Endodermal cell (in vitro differentiated cells): ENCODE measurements around the gene AMN1. TPM values are rescaled to one million over a fixed set of nuclear protein-coding genes. Genes with fewer than 3 reads are reported as not detected.

Experiments used
- DNase-seq: peaks from one replicate; pipeline ENCODE4 v3.0.0-alpha.2; 2017
- H3K27ac ChIP-seq: 2 replicates; pipeline ENCODE4 v1.5.1; 2013; ENCODE audit warnings: mild to moderate bottlenecking, low read depth, low read length, moderate library complexity
- H3K27me3 ChIP-seq: 2 replicates; pipeline ENCODE4 v1.6.1; 2013; ENCODE audit warnings: mild to moderate bottlenecking, low read length, moderate library complexity; ENCODE audit not compliant: insufficient read depth, control insufficient read depth, poor library complexity, severe bottlenecking
- H3K36me3 ChIP-seq: 2 replicates; pipeline ENCODE4 v1.7.0; 2013; ENCODE audit warnings: mild to moderate bottlenecking, low read length, moderate library complexity; ENCODE audit not compliant: control insufficient read depth, insufficient read depth
- H3K4me1 ChIP-seq: one replicate; pipeline ENCODE4 v1.7.0; 2013; ENCODE audit warnings: low read length; ENCODE audit not compliant: control insufficient read depth, insufficient read depth
- H3K4me3 ChIP-seq: 2 replicates; pipeline ENCODE4 v1.5.1; 2013; ENCODE audit warnings: mild to moderate bottlenecking, low read length, moderate library complexity
- H3K9ac ChIP-seq: 2 replicates; pipeline ENCODE4 v1.6.1; 2013; ENCODE audit warnings: mild to moderate bottlenecking, low read length, moderate library complexity; ENCODE audit not compliant: poor library complexity, severe bottlenecking; ENCODE audit errors: extremely low read depth
- H3K9me3 ChIP-seq: 2 replicates; pipeline ENCODE4 v1.6.1; 2013; ENCODE audit warnings: mild to moderate bottlenecking, low read length, moderate library complexity; ENCODE audit not compliant: control insufficient read depth
- H3K27ac Mint-ChIP-seq: 2 replicates; pipeline ENCODE4 v1.8.0; 2020; ENCODE audit warnings: mixed read lengths
- H3K27me3 Mint-ChIP-seq: 2 replicates; pipeline ENCODE4 v1.8.0; 2021; ENCODE audit warnings: mild to moderate bottlenecking, mixed read lengths; ENCODE audit not compliant: insufficient read depth
- H3K36me3 Mint-ChIP-seq: 2 replicates; pipeline ENCODE4 v1.8.0; 2020; ENCODE audit warnings: low read depth, mixed read lengths
- H3K4me1 Mint-ChIP-seq: 2 replicates; pipeline ENCODE4 v1.8.0; 2020; ENCODE audit warnings: mixed read lengths
- H3K4me3 Mint-ChIP-seq: 2 replicates; pipeline ENCODE4 v1.8.0; 2020; ENCODE audit warnings: mild to moderate bottlenecking, moderate library complexity, mixed read lengths
- H3K9me3 Mint-ChIP-seq: 2 replicates; pipeline ENCODE4 v1.8.0; 2020; ENCODE audit warnings: mild to moderate bottlenecking, mixed read lengths
- WGBS, 2 experiments: methylation state at CpG; one replicate each; pipeline versions ENCODE4 v1.1.5 to v1.1.7; 2013; ENCODE audit warnings: missing lambda C conversion rate in 2 of 2, mixed read lengths in 1 of 2; ENCODE audit not compliant: insufficient coverage in 1 of 2, insufficient read length in 1 of 2; 5-methylcytosine and 5-hydroxymethylcytosine counted together
- total RNA-seq, 2 donors: library from RNA; stranded (reverse); fragmentation: NEBNext Ultra II Directional in 1 of 2; extraction: Animal tissue kit (Norgen Biotek cat#: 25700) in 1 of 2; gene quantifications; 2 replicates in 1 of 2; 3 replicates in 1 of 2; pipeline ENCODE4 v1.2.1, GENCODE V29; 2021
- TF ChIP-seq, protein P1 (sequence below): fragments of 200-600 bp; sonication (generic); conservative IDR thresholded peaks from 2 replicates; pipeline ENCODE4 v1.5.0; 2021; ENCODE audit warnings: antibody characterized with exemption, mild to moderate bottlenecking

Gene AMN1
- total RNA-seq, 2 donors from 2014 or later = 12.5 to 15.2 TPM

DNA sequence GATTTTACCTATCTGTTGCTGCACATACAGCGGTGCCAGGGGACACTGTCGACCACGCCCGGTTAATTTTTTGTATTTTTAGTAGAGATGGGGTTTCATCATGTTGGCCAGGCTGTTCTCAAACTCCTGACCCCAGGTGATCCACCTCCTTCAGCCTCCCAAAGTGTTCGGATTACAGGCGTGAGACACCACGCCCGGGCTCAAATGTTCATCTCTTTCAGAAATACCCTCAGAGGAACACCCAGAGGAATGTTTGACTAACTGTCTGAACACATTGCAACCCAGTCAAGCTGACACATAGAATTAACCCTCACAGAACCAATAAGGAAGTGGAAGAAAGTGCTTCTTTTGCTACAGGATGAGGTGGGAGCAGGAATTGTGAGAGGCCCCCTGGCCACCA lies 84.3 kb downstream of the AMN1 start:
- H3K4me1 Mint-ChIP-seq = no peaks in the 10 kb centered on the region
- no peak overlapping the region for H3K4me3 Mint-ChIP-seq
- Histone ChIP-seq H3K9me3 (no peaks in the 10 kb centered on the region), H3K27me3 (no peaks in the 10 kb centered on the region), H3K4me1 (no peaks in the 10 kb centered on the region), H3K4me3 (no peak overlapping the region), H3K9ac (no peak overlapping the region), H3K36me3 (no peaks in the 10 kb centered on the region), H3K27ac (no peak overlapping the region)
- H3K27me3 Mint-ChIP-seq = no peaks in the 10 kb centered on the region
- WGBS, 2 experiments = 82 to 88% methylated on average over 4 to 8 of the region's 8 CpGs
- no peak for DNase-seq
- H3K9me3 Mint-ChIP-seq = no peaks in the 10 kb centered on the region
- H3K27ac Mint-ChIP-seq = no peak overlapping the region
- TF ChIP-seq, protein P1, sequence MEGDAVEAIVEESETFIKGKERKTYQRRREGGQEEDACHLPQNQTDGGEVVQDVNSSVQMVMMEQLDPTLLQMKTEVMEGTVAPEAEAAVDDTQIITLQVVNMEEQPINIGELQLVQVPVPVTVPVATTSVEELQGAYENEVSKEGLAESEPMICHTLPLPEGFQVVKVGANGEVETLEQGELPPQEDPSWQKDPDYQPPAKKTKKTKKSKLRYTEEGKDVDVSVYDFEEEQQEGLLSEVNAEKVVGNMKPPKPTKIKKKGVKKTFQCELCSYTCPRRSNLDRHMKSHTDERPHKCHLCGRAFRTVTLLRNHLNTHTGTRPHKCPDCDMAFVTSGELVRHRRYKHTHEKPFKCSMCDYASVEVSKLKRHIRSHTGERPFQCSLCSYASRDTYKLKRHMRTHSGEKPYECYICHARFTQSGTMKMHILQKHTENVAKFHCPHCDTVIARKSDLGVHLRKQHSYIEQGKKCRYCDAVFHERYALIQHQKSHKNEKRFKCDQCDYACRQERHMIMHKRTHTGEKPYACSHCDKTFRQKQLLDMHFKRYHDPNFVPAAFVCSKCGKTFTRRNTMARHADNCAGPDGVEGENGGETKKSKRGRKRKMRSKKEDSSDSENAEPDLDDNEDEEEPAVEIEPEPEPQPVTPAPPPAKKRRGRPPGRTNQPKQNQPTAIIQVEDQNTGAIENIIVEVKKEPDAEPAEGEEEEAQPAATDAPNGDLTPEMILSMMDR = no peak
- no peaks in the 10 kb centered on the region for H3K36me3 Mint-ChIP-seq

DNA sequence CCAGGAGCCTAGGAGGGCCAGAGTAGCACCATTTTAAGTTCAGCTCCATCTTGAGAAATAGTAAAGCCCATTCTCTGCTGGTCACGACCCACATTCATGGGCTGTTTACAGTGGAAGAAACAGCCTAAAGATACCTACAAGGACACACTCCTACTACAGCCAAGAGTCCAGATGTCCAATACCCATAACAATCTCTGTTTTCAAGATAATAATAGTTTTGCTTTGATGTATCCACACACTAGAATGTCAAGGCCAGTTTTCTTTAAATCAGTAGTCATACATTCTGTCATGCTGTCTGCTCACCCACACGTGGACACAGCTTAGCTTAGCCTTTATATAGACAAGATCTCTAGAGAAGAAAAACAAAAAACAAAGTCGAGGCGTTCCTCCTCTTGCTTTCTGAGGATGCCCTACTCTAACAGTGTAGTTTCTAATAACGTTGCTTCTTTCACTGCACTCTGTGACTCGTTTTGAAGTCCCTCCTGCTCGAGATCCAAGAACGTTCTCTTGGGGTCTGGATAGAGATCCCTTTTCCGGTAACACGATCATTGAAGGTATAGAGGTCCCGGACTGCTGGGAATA lies 87.2 kb downstream of the AMN1 start:
- WGBS, 2 experiments = 90 to 91% methylated on average over 11 of the region's 11 CpGs
- H3K9me3 ChIP-seq = no peaks in the 10 kb centered on the region
- DNase-seq = no peak
- peaks cover under 1% of the 10 kb centered on the region for H3K4me1 Mint-ChIP-seq
- H3K36me3 ChIP-seq = no peaks in the 10 kb centered on the region
- H3K27me3 Mint-ChIP-seq = no peaks in the 10 kb centered on the region
- H3K4me3 Mint-ChIP-seq = no peak overlapping the region
- H3K9me3 Mint-ChIP-seq = no peaks in the 10 kb centered on the region
- no peaks in the 10 kb centered on the region for H3K36me3 Mint-ChIP-seq
- no peak overlapping the region for H3K27ac Mint-ChIP-seq
- TF ChIP-seq, protein P1 = no peak
- no peaks in the 10 kb centered on the region for H3K27me3 ChIP-seq
- no peaks in the 10 kb centered on the region for H3K4me1 ChIP-seq
- H3K4me3 ChIP-seq = no peak overlapping the region
- H3K9ac ChIP-seq = no peak overlapping the region
- no peak overlapping the region for H3K27ac ChIP-seq

DNA sequence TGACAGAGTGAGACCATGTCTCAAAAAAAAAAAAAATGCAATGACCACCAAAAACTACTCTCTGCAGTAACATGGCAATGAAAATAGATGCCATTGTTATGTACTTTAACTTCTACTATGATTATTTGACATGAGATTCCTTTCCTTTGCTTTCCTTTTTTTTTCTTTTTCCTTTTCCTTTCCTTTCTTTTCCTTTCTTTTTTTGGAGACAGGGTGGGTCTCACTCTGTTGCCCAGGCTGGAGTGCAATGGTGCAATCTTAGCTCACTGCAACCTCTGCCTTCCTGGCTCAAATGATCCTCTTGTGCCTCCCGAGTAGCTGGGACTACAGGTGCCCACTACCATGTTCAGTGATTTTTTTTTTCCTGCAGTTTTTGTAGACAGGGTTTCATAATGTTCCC lies 94.2 kb downstream of the AMN1 start:
- Histone ChIP-seq H3K4me3 (no peak overlapping the region), H3K27me3 (no peaks in the 10 kb centered on the region), H3K36me3 (no peaks in the 10 kb centered on the region), H3K9me3 (no peaks in the 10 kb centered on the region), H3K27ac (no peak overlapping the region), H3K9ac (no peak overlapping the region), H3K4me1 (no peaks in the 10 kb centered on the region)
- H3K4me1 Mint-ChIP-seq = peaks cover 30% of the 10 kb centered on the region
- no peaks in the 10 kb centered on the region for H3K27me3 Mint-ChIP-seq
- TF ChIP-seq, protein P1 = no peak
- no peaks in the 10 kb centered on the region for H3K9me3 Mint-ChIP-seq
- no peak overlapping the region for H3K4me3 Mint-ChIP-seq
- H3K27ac Mint-ChIP-seq = no peak overlapping the region
- no peak for DNase-seq
- 75 to 90% methylated on average over 1 of the region's 1 CpG for WGBS, 2 experiments
- H3K36me3 Mint-ChIP-seq = no peaks in the 10 kb centered on the region
